ENCODE results near the gene SERINC1. TPM values are rescaled to one million over a fixed set of nuclear protein-coding genes. Genes with fewer than 3 reads are reported as not detected.

Gene SERINC1
- total RNA-seq, 2 donors from 2014 or later: 31.3 to 84.3 TPM

DNA sequence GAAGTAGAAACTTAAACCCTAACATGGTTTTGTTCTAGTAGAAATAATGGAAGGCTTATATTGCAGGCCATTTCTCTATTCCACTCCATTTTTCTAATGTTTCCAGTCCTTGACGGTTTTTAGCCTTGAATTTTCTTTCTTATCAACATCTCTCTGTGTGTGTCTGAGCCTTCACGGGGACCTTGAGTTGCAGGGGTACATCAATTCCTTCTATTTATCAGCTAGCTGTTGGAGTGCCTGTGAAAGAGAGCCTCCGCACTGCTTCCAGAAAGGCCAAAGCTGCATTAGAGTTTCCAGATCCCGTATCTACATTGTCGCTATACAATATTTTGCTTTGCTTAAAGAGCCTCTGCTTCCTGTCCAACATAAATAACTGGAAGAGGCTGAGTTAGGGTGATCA is 77.6 kb downstream of the SERINC1 start:
- no peaks in the 10 kb centered on the region for H3K9me3 ChIP-seq
- TF ChIP-seq POLR2A (IDR thresholded peaks at IDR 0.05): no peak
- TF ChIP-seq, protein P1, sequence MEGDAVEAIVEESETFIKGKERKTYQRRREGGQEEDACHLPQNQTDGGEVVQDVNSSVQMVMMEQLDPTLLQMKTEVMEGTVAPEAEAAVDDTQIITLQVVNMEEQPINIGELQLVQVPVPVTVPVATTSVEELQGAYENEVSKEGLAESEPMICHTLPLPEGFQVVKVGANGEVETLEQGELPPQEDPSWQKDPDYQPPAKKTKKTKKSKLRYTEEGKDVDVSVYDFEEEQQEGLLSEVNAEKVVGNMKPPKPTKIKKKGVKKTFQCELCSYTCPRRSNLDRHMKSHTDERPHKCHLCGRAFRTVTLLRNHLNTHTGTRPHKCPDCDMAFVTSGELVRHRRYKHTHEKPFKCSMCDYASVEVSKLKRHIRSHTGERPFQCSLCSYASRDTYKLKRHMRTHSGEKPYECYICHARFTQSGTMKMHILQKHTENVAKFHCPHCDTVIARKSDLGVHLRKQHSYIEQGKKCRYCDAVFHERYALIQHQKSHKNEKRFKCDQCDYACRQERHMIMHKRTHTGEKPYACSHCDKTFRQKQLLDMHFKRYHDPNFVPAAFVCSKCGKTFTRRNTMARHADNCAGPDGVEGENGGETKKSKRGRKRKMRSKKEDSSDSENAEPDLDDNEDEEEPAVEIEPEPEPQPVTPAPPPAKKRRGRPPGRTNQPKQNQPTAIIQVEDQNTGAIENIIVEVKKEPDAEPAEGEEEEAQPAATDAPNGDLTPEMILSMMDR (IDR thresholded peaks at IDR 0.05): no peak
- WGBS, 2 donors: 64% methylated on average over 5 of the region's 5 CpGs
- intact Hi-C loops (cut with DNase I): no loop called here
- ATAC-seq: no peak
- H3K4me1 ChIP-seq: no peaks in the 10 kb centered on the region
- H3K4me3 ChIP-seq: no peak overlapping the region
- no peaks in the 10 kb centered on the region for H3K27me3 ChIP-seq
- DNase-seq: no peak
- no peaks in the 10 kb centered on the region for H3K36me3 ChIP-seq (replicated peaks in 1 of 2; ENCODE audit: insufficient read depth in 1 of 2, low read depth in 2 of 2)
- no peak overlapping the region for H3K27ac ChIP-seq

DNA sequence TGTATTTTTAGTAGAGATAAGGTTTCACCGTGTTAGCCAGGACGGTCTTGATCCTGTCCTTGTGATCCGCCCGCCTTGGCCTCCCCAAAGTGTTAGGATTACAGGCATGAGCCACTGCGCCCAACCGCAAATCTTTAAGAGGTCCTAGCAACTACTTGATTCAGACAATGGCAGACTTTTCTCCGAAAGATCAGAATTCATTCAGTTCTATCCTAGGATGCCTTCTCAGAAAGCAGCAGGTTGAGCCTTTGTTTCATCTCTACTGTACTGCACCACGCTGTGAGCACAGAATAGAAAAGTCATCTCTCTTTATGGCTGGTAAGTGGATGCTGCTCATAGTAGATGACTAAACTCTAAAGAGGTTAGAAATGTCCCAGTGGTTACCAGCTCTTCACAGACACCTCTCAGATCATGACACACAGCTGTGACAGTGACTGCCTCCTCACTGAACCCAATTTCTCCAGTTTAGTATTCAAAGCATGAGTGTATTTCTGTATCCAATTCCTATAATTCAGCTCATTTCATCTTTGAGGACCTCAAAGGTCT is 78.2 kb downstream of the SERINC1 start:
- Histone ChIP-seq H3K4me3 (no peak overlapping the region), H3K27ac (no peak overlapping the region), H3K36me3 (replicated peaks in 1 of 2; ENCODE audit: insufficient read depth in 1 of 2, low read depth in 2 of 2) (no peaks in the 10 kb centered on the region), H3K9me3 (no peaks in the 10 kb centered on the region), H3K4me1 (no peaks in the 10 kb centered on the region), H3K27me3 (no peaks in the 10 kb centered on the region)
- ATAC-seq (no peak), DNase-seq (no peak)
- intact Hi-C loops (cut with DNase I): no loop called here
- WGBS, 2 donors: 68 to 81% methylated on average over 8 of the region's 8 CpGs
- TF ChIP-seq, protein P1 (IDR thresholded peaks at IDR 0.05): no peak
- TF ChIP-seq POLR2A (IDR thresholded peaks at IDR 0.05): no peak

Small RNAs within 50 kb of the gene (small RNA-seq; reads per million reads assigned to genes)
- not detected for gene Z99129.1

Other genes starting within 250 kb of the SERINC1 start
- 1 to 10 TPM; 3.3 to 7.8 TPM for gene HSF2, start 72.2 kb downstream of the SERINC1 start, total RNA-seq
- 10 to 100 TPM in 1 of 2 donors, not detected in 1; 13.0 TPM for gene PKIB, start 138.6 kb upstream of the SERINC1 start, total RNA-seq